Neural cell (in vitro differentiated cells): ENCODE measurements around the gene TAF11L13.

Experiments
- MXI1 ChIP-seq: fragments of 450-650 bp; conservative IDR thresholded peaks from 2 replicates; pipeline ENCODE4 v1.6.1; 2014; ENCODE audit warnings: antibody characterized with exemption, mild to moderate bottlenecking; ENCODE audit not compliant: poor library complexity, severe bottlenecking
- POLR2AphosphoS5 ChIP-seq: IDR thresholded peaks from 2 replicates; pipeline ENCODE4 v1.6.1; 2012
- SMC3 ChIP-seq: fragments of 450-650 bp; conservative IDR thresholded peaks from 2 replicates; pipeline ENCODE4 v1.6.1; 2014; ENCODE audit warnings: antibody characterized with exemption, mild to moderate bottlenecking, moderate library complexity; ENCODE audit not compliant: poor library complexity
- TF ChIP-seq, protein P1 (sequence below): fragments of 450-650 bp; IDR thresholded peaks from 2 replicates; pipeline ENCODE4 v1.5.1; 2014; ENCODE audit warnings: antibody characterized with exemption, mild to moderate bottlenecking, moderate library complexity; ENCODE audit not compliant: poor library complexity, severe bottlenecking

DNA sequence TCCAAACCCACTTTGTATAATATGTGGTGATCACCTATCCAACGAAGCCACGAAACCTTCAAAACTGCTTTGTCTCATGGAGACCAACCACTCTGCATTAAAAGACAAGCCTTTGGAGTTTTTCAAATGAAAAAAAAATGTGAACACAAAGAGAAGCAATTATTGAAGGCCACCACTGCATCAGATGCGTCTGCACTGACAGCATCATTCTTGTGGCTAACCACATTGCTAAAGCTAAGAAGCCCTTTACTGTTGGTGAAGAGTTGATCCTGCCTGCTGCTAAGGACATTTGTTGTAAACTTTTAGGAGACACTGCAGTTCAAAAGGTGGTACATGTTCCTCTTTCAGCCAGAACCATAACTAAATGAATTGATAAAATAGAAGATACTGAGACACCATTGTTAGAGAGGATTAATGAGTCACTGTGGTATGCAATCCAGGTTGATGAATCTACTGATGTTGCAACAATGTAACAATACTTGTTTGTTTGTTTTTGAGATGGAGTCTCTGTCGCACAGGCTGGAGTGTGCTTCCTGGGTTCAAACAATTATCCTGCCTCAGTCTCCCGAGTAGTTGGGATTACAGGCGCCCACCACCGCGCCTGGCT lies 47.8 kb downstream of the TAF11L13 start:
- TF ChIP-seq, protein P1, sequence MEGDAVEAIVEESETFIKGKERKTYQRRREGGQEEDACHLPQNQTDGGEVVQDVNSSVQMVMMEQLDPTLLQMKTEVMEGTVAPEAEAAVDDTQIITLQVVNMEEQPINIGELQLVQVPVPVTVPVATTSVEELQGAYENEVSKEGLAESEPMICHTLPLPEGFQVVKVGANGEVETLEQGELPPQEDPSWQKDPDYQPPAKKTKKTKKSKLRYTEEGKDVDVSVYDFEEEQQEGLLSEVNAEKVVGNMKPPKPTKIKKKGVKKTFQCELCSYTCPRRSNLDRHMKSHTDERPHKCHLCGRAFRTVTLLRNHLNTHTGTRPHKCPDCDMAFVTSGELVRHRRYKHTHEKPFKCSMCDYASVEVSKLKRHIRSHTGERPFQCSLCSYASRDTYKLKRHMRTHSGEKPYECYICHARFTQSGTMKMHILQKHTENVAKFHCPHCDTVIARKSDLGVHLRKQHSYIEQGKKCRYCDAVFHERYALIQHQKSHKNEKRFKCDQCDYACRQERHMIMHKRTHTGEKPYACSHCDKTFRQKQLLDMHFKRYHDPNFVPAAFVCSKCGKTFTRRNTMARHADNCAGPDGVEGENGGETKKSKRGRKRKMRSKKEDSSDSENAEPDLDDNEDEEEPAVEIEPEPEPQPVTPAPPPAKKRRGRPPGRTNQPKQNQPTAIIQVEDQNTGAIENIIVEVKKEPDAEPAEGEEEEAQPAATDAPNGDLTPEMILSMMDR = no peak
- no peak for TF ChIP-seq MXI1
- no peak for TF ChIP-seq SMC3
- TF ChIP-seq POLR2AphosphoS5 = no peak
